HG03280 (cell line): ENCODE results near the gene JAKMIP3.

Source experiments
- ATAC-seq: cut with Tn5 transposase; IDR thresholded peaks from one replicate; pipeline ENCODE4 v1.9.1; 2021; ENCODE audit warnings: mild to moderate bottlenecking, moderate library complexity; ENCODE audit not compliant: unreplicated experiment

Gene JAKMIP3

DNA sequence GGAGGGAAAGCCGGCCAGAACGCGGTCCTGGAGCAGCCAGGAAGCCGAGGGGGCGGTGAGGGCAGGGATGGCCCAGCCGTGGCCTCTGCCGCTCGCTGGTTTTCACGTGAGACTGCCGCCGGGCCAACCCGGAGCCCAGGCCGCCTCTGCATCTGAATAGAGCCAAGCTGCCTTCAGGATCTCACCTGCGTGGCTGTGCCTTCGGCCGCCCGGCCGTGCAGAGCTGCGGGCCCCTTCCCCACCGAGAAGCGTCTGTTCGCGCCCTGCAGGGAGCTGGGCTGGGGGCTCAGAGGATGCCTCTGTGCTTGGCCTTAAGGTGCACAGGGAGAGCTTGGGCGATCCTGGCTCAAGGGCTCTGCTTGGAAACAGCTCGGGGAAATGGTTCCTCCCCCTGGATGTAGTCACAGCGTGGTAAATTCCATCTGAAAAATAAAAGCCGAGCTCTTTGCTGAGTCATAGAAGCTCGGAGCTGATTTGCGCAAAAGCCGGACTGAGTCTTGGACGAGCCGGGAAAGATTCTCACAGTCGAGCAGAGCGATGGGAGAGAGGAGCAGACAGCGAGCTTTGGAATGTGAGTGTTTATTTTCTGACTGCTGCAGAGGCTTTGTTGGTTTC lies at the start of gene JAKMIP3:
Gene JAKMIP3 (plus strand): TSS at position 456 of the 615 bp plus-strand sequence. CDS start 38,863 bp downstream, outside the sequence.
- ATAC-seq = no peak

DNA sequence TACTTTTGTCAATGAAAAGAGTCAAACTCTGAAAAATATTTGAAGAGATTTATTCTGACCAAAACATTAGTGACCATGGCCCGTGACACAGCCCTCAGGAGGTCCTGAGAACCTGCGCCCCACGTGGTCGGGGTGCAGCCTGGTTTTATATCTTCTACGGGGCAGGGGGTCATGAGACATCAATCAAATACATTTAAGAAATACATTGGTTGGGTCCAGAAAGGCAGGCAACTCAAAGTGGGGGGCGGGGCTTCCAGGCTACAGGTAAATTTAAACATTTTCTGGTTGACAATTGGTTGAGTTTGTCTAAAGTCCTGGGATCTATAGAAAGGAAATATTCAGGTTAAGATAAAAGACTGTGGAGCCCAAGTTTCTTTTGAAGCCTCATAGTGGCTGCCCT lies 49.2 kb upstream of the JAKMIP3 start:
- no peak for ATAC-seq

DNA sequence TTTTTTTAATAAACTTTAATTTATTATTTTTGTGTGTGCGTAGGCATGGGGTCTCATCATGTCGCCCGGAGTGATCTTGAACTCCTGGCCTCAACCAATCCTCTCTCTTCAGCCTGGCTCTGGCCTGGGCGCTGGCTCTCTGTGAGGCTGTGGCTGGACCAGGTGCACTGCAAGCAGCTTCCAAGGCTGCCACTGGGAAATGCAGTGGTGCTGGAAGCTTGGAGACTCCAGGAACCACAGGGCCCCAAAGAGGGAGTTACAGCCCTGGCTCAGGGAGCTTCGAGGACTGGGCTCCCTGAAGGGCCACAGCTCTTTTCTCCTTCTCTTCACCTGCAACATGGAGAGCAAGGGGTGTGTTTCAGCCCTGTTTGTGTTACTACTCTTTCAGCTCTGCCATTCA lies 47.3 kb upstream of the JAKMIP3 start:
- no peak for ATAC-seq

DNA sequence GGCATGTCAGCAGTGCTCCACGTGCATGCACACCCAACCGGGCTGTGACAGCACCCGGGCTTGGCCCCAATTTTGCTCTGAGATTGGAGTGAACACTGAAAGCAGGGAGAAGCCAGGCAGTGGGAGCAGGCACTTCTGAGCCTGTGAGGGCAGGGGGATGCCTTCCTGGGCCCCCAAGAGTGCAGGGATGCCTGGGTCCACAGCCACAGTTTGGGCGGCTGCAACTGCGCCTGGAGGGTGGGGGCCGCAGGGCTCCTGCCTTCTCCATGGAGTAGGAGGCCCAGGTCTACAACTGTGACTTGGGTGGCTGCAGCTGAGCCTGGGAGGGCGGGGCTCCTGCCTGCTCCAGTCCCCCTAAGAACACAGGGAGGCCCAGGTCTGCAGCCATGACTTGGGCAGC lies 46.4 kb upstream of the JAKMIP3 start:
- no peak for ATAC-seq

DNA sequence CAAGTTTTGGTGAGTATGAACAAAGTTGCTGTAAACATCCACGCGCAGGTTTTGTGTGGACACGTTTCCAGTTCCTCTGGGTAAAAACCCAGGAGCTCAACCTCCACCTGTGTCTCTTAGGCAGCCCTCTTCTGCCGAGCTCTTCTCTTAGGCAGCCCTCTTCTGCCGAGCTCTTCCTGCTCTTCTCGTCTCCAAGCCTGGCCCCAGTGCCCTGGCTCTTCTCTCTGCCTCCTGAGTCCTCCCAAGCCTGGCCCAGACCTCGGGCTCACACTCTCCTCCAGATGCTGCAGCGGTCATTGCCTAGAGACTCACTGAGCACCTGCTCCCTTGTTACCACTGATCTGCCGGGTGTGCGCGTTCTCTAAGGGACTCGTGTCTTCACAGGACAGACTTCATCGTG lies 45.3 kb upstream of the JAKMIP3 start:
- no peak for ATAC-seq

DNA sequence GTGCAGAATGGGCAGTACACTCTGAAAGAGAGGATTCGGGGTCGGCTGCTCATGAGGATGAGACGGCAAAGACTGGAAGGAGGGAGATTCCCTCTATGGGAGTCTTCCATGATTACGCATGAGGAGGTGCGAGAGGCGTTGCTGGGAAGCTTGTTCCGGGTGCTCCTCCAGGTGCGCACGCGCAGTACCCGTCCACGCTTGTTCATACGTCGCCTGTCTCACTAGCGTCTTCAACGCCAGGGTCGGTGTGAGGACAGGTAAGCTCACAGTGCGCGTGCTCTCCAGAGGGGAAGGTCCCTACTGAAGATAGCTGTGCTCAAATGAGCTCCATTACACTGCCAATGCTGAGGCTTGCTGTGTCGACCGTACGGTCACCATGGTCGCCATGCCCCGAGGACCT lies 44.7 kb upstream of the JAKMIP3 start:
- no peak for ATAC-seq

DNA sequence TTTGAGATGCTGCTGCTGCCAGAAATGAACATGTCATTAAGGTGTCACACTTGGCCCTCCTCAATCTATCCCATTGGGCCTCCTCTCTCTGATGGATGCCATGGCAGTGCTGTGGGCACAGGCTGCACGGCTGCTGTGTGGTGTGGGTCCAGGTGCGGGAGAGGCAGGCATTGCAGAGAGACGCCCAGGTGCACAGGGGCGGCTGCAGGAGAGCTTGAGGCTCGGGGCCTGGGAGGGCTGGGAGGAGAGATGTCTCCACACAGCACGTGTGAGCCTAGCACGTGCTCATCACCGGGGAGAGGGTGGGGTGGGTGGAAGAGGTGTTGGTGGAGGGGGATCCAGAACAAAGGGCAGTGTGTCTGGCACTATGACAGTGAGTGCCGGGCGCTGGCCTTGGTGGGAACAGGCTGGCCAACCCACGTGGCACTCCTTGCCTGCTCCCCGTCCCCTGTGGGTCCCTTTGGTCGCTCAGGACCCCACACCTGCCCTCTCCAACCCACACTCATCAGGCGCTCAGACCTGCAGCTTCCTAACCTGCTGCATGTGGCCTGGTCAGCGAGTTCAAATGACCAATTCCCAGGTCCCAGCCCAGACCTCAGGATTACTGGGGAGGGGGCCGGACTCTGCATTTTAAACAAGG lies 44.1 kb upstream of the JAKMIP3 start:
- ATAC-seq = no peak

DNA sequence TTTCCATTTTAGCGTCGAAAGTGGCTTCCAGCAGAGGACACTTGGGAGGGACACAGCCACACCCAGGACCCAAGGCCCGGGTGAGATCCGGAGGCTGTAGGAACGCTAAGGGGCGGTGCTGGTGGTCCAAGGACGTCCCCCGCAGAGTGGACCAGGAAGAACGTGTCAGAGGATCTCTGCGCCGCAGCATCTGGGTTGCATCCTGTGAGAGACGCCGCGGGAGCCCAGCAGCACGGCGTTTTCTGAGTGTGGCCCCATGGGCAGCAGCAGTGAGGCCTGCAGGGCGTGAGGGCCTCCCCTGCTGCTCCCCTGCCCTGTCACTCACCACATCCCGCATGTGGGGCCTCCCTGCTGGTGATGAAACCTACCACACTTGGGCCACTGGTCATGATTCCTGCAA lies 43.5 kb upstream of the JAKMIP3 start:
- no peak for ATAC-seq

DNA sequence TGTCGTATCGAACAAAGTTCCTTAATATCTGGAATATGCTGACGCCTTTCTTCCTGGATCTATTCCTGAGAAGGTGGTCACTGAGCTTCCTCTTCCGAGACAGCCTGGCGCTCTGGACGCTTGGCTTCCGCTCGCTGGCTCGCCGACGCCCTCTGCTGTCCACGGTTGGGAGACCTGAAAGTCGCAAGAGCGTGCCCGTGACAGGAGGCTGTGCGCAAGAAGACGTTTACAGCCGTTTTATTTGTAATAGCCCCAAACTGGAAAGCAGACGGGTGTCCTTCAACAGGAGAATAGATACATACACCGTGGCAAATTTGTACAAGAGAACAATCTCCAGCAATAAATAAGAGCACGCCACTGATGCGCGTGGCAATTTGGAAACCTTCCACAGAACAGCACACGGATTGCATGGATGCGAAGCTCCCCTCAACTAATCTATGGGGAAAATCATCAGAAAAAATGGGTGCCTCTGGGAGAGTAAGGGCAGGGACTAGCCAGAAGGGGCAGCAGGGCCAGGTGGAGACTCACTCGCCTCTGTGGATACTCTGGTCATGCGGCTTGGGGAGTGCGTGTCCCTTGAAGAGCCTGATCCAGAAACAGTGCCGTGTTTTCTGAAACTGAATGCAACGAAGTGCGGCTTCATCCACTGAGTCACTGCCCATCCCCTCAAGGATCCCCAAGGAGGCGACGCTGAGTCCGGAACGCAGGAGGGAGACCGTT lies 42.5 kb upstream of the JAKMIP3 start:
- no peak for ATAC-seq

DNA sequence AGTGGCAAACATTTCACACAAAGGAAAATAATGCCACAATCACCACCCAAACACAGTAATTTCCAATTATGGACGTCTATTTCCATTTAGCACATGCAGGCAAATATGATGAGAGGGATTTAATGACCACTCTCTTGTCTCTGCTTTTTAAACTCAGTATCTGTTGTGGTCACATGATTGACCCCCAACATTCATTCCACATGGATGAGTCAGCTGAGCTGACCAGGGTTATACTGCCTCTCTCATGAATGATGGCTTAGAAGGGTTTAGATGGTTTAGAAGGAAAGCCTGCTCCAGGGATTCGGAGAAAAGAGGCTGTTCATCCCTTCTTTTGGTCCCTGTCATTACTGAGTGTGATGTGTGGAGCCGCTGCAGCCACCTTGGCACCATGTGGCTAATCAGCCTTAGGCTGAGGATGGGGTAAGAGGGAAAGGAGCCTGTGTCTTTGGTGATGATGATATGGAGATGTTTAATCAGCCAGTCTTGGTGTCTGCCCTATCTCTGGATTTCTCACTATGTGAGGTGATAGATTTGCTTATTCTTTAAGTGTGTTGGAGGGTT lies 38.2 kb upstream of the JAKMIP3 start:
- no peak for ATAC-seq

DNA sequence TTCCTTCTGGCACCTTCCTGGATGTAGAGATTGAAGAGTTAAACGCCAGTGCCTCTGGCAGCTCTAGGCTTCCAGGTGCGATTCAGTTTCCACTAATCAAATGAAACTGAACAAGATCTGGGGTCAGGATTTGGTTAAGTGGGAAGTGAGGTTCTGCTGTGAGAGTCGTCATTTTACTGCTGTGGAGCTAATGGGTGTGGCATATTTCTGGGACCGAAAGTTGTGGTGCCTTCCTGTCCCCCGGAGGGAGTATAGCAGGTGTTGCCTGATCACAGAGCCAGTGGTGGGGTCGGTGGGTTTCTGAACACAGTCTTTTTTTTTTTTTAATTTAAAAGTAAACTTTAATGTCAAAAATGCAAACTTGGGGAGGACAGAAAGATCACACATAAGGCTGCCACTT lies 37.0 kb upstream of the JAKMIP3 start:
- ATAC-seq = no peak

DNA sequence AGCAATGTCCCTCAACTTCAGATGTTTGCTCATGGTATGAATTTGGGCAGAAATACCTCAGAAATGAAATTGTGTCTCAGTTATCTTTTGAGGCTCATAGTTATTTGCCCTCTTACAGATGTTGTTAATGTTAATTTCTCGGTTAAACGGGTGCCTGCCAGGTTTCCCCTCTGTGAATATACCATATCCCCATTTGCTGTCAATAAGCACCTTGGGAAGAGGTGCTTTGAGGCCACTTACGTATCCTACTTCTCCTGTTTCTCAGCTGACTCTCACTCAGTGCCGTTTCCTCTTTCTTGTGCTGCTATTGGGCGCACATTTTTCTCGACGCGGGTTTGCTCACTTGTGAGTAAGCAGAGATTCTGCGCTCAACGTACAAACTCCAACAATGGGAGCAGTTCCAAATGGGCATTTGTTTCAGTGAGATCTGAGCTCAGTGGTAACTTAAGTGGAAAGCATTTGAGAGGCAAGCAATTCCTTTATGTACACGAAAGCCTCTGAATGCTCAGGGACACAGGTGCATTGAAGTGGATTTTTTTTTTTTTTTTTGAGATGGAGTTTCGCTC lies 34.8 kb upstream of the JAKMIP3 start:
- ATAC-seq = no peak

DNA sequence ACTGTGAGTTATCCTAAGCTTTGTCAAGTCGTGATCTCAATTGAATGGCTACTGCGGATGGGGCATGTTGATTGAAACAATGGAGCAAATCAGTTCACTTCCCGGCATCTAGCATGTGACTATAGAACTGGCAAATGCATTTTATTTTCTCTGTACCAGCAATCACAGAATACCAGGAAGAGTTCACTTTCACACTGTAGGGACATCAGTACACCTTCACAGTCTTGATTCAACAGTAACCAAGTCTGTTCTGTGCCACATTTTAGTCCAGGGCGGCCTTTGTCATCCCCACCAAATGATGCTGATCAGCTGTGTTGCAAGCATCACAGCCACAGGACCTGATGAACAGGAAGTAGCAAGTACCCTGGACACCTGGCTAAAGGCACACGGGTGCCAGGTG lies 32.1 kb upstream of the JAKMIP3 start:
- ATAC-seq = no peak

DNA sequence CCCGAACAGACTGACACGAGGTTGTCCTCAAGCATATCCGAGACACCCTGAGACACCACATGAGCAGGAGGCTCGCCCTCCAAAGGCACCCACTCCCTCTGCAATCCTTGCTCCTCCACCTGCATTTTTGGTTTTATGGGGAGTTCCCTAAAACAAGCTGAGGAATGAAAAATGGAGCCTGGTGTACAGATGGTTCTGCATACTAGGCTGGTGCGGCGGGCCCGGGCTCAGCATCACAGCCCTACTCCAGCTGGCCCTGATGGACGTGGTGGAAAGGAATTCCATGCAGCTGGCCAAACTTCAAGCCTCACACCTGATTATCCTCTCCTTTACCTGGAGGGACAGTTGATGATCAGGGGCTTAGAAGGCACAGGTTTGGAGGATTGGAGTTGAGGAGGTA lies 30.3 kb upstream of the JAKMIP3 start:
- ATAC-seq = no peak

DNA sequence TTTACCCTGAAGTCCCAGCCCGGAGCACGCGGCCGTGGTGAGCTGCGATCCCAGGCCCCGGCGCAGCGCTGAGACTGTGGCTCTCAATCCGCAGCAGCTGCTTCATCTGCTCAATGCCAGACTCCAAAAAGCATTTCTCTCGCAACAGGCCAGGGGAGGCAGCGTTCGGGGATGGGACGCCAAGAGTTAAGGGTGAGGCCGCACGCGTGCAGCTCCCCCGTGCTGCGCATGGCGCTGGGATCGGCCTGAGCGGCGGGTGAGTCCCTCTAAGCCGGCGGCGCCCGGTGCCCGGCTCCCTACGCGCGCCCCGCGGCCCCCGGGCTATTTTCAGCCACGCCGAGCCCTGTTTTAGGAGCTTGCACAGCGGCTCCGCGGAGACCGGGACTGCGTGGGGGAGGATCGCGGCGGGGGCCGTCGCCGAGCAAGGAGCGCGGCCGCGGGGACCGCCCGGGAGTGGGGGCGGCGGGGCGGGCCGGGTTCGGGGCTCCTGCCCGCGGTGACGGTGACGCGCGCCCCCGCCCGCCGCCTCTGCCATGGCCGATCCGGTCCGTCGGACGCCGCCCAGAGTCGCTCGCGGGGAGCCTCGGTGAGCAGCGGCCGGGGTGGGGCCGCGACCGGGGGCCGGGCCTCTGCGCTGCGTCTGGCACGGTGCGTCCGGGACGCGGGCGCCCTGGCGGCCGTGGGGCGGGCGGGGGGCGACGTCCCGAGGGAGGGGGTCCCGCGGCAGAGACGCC lies 29.4 kb upstream of the JAKMIP3 start:
- ATAC-seq = no peak

DNA sequence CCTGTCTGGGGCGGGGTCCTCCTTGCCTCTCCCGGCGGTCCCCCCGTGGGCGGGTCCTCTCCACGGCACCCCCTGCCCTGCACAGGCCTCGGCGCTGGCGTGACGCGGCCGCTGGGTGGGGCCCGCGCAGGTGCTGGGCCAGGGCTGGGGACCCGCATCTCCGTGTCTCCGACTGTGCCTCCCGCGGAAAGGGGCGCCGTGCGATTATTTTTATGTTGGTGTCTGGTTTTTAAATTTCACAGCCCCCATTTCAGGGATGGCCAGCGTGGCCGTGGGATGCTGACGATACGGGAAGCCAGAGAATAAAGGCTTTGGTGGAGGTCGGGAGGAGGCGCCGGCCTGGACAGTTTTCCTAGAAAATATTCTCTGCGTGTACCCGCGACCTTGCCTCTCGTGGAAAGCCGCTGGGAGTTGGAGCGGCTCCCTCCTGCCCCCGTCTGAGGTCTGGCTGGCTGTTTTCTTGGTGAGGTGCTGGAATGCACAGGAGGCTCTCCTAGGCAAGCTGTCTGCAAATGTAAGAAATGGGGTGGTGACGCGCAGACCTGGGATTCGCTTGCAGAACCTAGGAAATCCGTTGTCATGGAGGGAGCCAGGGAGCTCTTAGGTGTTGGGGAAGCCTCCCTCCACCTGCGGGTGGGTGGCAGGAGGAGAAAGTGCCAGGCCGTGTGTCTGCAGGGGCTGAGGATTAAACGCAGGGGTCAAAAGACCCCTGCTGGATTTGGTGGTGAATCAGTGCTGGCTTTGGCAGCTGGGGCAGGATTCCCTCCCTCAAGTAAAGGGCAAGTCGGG lies 28.7 kb upstream of the JAKMIP3 start:
- no peak for ATAC-seq

DNA sequence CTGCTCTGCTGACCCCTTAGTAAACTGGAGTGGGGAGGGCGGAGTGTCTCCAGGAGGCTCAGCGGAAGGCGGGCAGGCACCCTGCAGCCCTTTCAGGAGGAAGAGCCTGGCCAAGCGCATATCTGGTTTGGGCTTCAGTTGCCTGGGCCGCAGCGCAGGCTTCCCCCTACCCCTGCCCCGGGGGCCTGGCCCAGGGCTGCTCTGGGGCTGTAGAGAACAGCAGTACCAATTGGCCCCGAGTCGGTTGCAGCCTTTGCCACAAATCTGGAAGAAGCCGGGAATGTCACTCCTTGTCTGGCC lies 28.1 kb upstream of the JAKMIP3 start:
- ATAC-seq = no peak

DNA sequence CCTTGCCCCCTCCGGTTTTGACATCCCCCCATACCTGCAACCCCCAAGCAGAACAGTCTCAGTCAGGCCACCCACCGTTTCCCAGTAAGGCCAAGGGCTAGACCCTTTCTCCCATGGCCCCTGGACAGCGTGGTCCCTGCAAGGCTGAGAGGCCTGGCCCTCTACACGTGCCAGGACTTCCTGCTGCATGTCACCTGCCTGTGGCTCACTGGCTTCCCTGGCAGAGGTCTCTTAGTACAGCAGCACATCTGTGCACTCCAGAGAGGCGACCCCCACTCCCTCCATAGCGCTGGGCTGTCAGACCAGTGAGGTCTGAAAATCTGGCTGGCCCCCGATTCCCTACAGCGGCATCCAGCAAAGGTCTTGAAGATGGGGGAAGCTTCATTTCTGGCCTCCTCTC lies 26.4 kb upstream of the JAKMIP3 start:
- ATAC-seq = no peak

DNA sequence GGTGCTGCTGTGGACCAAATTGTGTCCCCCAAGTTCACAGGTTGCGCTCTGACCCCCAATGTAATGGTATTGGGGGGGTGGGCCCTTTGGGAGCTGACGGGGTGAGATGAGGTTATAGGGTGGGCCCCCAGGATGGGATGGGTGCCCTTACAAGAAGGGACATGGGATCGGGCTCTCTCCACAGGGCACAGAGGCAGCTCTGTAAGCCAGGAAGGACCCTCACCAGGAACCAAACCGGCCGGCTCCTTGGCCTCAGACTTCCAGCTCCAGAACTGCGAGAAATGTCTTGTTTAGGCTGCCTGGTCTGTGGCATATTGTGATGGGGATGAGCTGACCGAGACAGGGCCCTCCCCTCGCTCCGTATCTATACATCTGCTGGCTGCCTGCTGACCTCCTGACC lies 25.7 kb upstream of the JAKMIP3 start:
- ATAC-seq = no peak

DNA sequence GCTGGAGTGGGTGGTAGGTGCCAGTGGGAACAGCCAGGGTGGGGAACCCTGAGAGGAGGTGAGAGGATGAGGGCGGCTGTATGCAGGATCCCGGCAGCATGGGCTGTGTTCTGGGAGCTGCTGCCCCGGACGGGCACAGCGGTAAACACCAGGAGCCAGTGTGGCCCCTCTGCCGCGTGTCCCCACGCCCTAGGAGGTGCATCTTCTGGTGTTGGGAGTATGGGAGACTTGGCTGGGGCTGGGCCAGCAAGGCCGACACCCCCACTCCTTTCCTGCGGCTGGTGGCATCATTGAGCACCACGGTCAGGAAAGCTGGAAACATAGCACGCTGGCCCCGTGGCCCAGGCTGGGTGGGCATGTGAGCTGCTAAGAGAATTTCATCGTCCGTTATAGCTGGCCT lies 24.4 kb upstream of the JAKMIP3 start:
- ATAC-seq = no peak
